ENCODE results near the gene MIXL1.

DNA sequence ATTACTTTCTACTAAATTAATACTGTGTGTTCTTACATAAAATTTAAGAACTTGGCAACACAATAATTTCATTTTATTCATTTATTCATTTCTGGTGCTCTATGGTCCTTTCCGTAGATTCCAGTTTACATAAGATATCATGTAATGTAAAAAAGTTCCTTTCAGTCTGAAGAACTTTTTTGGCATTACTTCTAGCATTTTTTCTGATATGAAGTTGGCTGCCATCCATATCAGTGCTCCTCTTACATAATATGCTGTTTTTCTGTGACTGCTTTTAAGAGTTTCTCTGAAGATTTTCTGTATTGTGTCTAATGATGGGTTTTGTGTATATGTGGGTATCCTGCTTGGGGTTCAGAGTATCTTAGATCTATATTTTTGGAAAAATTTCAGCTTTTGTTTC lies 50.7 kb downstream of the MIXL1 start:
- TF ChIP-seq BHLHE40 (IDR thresholded peaks at IDR 0.05; ENCODE audit: borderline replicate concordance) (no peak), ARNT (IDR thresholded peaks at IDR 0.05) (no peak), SP1 (IDR thresholded peaks at IDR 0.05) (no peak), NFRKB (IDR thresholded peaks at IDR 0.05) (no peak), HDGF (IDR thresholded peaks at IDR 0.05; ENCODE audit: borderline replicate concordance) (no peak), SUZ12 (IDR thresholded peaks at IDR 0.05) (no peak), ELF4 (IDR thresholded peaks at IDR 0.05) (no peak), FOXK2 (IDR thresholded peaks at IDR 0.05) (no peak)
